Sigmoid colon (tissue), 4 donors: Measurements from ENCODE around the gene TMEM214.
A peak's percentile ranks its signal among the peaks of the same experiment; 100 is the strongest.

Experiments used
- EP300 ChIP-seq, 4 donors: sonication (generic); formaldehyde crosslinking; IDR thresholded peaks; one replicate each; pipeline ENCODE4 v1.6.1; 2017; ENCODE audit warnings: antibody characterized with exemption in 4 of 4
- POLR2A ChIP-seq, 2 donors: fragments of 450-650 bp; IDR thresholded peaks; one replicate each; pipeline ENCODE4 v1.6.1; 2016; ENCODE audit warnings: antibody characterized with exemption in 2 of 2, mild to moderate bottlenecking in 2 of 2, moderate library complexity in 2 of 2
- POLR2AphosphoS5 ChIP-seq, 4 donors: sonication (generic); formaldehyde crosslinking; IDR thresholded peaks; one replicate each; pipeline ENCODE4 v1.6.1; 2017; ENCODE audit warnings: antibody characterized with exemption in 4 of 4
- TF ChIP-seq, protein P1 (sequence below), 4 experiments: fragments of 450-650 bp in 3 of 4; fragments of 200-600 bp in 1 of 4; IDR thresholded peaks; one replicate each; pipeline ENCODE4 v1.5.1; 2016 to 2019; ENCODE audit warnings: antibody characterized with exemption in 4 of 4, mild to moderate bottlenecking in 3 of 4, moderate library complexity in 2 of 4

DNA sequence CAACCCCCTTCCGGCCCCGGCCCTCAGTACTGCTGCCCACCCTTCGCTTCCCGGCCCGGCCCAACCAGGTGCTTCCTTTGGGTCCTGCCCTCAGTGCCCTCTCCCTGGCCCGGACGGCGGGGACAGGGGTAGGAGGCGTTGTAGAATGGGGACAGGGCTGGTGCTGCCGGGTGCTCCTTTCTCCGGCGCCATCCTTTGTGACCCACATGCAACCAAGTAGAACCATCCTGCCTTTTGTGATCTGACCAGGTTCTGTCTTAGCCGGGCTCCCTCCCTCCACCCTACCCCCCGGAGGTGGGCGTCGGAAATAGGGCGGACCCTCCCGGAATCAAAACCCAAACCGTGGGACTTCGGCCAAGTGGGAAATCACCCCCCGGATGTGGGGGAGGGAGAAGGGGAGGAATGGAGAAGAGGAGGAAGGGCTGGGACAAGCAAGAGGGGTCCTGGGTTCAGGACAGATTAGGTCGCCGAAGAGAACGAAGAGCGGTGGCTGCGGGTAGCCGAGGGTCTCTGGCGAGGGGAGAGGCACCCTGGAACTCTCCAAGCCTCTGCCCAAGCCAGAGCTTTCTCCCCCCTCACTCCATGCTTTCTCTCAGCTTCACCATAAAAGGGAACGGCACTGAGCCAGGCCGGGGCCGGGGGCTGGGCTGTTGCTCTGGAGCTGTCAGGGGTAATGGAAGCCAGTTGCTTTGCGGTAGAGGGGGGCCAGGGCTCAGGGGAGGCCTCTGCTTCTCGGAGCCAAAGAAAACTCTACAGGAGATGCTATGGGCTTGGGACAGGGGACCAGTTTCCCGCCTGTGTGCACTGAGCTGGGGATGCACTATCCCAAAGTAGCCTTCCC, 39.4 kb downstream of the TMEM214 start:
- peak in 1 of 2 donors; percentile 51 for TF ChIP-seq POLR2A (IDR thresholded peaks at IDR 0.05)
- TF ChIP-seq, protein P1, sequence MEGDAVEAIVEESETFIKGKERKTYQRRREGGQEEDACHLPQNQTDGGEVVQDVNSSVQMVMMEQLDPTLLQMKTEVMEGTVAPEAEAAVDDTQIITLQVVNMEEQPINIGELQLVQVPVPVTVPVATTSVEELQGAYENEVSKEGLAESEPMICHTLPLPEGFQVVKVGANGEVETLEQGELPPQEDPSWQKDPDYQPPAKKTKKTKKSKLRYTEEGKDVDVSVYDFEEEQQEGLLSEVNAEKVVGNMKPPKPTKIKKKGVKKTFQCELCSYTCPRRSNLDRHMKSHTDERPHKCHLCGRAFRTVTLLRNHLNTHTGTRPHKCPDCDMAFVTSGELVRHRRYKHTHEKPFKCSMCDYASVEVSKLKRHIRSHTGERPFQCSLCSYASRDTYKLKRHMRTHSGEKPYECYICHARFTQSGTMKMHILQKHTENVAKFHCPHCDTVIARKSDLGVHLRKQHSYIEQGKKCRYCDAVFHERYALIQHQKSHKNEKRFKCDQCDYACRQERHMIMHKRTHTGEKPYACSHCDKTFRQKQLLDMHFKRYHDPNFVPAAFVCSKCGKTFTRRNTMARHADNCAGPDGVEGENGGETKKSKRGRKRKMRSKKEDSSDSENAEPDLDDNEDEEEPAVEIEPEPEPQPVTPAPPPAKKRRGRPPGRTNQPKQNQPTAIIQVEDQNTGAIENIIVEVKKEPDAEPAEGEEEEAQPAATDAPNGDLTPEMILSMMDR (IDR thresholded peaks at IDR 0.05), result no peak
- TF ChIP-seq EP300 (IDR thresholded peaks at IDR 0.05), result peak; percentile 54 to 89 (median 66)
- TF ChIP-seq POLR2AphosphoS5 (IDR thresholded peaks at IDR 0.05), result peak; percentile 88 to 95 (median 92)
